HG03354 (cell line): ENCODE measurements around the gene STOM.

Experiments
- ATAC-seq: cut with Tn5 transposase; IDR thresholded peaks from one replicate; pipeline ENCODE4 v1.9.1; 2021; ENCODE audit warnings: mild to moderate bottlenecking; ENCODE audit not compliant: unreplicated experiment, poor library complexity, severe bottlenecking

The STOM gene

DNA sequence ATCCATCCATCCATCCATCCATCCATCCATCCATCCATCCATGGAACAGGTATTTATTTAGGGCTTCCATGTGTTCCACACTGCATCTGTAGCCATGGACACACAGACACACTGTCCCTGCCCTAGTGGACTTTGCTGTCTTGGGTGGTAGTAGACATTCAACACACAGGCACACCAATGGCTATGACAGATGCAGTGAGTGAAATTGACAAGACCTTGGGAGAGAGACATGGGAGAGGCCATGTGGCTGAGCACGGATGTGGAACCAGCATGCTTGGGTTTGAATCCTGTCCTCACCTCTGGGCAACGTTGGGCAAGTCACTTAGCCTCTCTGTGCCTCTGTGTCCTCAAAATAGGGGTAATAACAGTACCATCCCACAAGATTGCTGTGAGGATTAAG, 45.3 kb downstream of the STOM start:
- no peak for ATAC-seq

DNA sequence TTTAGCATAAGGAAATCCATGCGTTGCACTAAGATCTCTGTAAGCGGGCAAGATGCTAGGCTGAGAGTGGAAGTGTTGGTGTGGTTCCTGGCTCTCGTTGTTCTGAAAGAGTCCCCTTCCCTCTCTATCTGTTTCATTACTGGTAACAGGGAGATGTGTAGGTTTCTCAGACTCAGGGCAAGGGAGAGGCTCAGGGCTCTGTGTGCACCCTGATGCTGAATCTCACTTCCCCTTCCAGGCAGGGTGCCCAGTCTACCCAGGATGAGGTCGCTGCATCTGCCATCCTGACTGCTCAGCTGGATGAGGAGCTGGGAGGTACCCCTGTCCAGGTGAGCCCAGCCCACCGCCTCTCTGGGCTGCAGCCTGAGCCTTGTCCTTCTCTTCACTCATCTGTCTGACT, 45.7 kb downstream of the STOM start:
- no peak for ATAC-seq

DNA sequence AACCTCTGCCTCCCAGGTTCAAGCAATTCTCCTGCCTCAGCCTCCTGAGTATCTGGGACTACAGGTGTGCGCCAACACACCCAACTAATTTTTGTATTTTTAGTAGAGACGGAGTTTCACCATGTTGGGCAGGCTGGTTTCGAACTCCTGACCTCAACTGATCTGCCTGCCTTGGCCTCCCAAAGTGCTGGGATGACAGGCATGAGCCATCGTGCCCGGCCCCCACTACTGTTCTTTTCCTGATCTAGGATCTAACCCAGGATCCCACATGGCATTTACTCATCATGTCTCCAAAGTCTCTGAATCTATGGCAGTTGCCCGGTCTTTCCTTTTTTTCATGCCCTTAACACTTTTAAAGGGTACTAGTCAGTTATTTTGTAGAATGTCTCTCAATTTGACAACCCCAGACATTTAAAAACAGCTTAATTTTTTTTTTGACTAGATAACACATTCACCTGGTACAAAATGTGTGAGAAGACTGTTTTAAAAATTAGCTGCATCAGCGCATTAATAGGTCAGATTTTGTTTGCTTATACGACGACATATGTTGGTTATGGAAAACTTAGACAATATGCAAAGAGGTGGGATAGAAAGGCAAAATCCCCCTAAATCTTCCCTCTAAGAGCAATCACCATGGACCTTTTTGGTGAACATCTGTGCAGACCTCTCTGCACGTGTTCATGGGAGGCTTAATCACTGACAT, 46.5 kb downstream of the STOM start:
- ATAC-seq, result no peak

DNA sequence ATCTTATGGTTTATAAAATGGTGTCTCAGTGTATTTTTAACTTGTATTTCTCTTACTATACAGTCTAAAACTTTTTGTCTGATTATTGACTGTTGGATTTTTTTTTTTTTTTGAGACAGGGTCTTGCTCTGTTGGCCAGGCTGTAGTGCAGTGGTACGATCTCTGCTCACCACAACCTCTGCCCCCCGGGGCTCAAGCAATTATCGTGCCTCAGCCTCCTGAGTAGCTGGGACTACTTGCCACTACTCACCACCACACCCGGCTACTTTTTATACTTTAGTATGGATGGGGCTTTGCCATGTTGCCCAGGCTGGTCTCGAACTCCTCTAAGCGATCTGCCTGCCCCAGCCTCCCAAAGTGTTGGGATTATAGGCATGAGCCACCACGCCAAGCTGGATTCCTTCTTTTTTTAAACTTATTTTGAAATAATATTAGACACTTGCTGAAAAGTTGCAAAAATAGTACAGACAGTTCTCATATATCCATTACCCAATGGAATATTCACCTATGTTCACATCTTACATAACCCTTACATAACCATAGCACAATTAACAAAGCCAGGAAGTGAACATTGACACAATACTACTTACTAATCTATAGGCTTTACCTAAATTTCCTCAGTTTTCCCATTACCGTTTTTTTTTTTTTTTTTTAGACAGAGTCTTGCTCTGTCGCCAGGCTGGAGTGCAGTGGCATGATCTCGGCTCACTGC, 47.2 kb downstream of the STOM start:
- no peak for ATAC-seq

DNA sequence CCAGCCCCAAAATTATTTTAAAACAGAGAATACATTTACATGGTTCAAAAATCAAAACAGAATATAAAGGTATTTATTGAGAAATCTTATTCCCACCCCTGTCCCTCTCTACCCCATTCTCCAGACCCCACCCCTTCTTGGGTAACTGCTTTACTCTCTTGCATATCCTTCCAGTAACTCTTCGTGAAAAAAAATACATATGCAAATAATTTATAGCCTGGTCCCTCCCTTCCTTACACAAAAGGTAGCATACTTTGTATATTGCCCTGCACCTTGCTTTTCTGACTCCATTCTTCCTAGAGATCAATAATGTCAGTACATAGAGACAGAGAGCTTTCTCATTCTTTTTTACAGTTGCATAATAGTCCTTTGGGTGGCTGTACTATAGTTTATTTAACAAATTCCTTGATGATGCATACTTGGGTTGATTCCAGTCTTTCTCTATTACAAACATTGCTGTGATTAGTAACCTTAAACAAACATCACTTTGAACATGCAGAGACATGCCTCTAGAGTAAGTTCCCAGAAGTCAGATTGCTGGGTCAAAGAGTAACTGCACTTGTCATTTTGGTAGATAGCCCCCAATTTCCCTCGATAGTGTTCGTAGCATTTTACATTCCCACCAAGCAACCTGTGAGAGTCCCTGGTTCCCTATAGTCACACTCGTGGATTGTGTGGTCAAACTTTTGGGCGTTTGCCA, 47.9 kb downstream of the STOM start:
- ATAC-seq, result no peak

DNA sequence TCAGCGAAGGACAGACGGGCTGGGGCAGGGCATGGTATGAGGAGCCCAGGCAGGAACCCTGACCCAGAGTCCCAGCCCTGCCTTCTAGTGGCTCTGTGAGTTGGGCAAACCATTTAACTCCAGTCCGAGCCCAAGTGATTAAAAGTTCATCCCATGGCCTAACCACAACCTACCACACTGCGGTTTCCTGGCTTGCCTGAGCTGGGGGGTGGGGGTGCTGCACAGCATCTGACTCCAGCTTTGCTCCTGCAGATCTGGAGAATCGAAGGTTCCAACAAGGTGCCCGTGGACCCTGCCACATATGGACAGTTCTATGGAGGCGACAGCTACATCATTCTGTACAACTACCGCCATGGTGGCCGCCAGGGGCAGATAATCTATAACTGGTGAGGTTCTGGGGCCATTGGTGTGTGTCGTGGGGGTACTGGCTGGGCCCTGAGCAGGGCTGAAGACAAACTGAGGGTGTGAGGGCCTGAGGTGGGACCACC, 49.0 kb downstream of the STOM start:
- ATAC-seq, result no peak

DNA sequence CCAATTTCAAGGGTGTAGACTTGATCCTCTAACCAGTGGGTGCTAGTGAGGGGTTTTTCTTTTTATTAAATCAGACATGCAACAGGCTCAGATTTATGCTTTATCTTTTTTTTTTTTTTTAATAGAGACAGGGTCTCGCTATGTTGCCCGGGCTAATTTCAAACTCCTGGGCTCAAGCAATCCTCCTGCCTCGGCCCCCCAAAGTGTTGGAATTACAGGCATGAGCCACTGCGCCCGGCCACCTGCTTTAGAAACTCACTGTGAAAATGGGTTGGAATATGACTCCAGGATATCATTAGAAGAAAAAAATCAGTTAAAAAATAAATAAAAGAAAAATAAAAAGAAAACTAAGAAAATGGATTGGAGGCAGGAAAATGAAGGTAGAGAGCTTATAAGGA, 50.7 kb downstream of the STOM start:
- ATAC-seq, result no peak

DNA sequence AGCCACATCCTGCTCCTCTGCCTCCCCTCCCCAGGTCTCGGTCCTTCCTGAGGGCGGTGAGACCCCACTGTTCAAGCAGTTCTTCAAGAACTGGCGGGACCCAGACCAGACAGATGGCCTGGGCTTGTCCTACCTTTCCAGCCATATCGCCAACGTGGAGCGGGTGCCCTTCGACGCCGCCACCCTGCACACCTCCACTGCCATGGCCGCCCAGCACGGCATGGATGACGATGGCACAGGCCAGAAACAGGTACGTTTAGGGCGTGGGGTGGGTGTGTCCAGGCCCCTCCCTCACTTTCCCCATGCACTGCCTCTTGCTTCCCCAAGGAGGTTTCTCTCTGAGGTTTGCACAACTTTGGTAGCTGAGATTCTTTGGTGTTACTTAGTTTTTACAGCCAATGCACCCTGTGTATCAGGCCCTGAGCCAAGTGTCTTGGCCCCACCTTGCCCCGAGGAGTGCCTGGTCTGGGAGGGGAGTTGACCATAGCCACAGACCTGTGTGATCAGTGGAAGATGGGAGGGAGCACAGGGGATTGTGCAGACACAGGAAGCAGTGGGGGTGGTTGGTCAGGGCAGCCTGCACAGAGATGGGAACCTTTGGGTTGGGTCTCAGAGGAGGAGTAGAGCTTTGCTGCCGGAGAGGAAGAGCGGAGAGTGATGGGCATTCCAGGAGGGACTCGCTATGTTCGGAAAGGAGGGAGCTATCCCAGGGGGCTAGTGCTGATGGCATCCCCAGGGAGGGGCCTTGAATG, 51.2 kb downstream of the STOM start:
- ATAC-seq, result no peak

DNA sequence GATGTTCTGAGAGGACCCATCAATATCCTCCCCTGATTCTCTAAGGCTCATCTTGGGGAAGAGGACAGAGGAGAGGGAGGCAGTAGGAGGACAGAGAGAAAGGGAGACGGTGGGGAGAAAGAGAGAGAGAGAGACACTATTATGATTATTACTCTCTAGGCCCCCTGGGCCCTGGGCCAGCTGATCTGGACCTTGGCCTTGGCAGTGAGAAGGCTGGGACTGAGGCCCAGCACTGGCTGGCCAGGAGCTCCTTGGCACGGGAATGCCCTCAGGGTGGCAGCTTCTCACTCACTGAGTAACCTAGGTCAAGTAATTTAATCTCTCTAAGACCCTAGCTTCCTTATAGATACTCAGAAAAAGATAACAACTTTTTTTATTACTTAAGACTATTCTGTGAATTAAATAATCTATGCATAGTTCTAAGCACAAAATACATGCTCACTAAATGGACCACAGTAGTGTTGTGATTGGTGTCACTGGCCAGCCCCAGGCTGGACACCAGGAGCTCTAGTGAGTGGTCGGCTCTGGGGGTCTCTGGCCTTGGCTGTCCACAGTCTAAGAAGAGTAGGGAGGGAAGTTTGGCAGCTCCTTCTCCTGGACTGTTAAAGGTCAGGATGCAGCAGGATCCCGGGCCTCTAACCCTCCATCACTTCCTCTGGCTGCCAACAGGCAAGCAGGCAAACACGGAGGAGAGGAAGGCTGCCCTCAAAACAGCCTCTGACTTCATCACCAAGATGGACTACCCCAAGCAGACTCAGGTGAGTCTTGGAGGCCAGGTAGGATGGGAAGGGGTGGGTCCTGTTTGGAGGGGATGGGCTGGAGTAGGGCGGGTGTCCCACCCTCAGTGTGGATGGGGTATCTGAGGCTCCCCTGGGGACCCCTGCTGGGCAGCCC, 52.1 kb downstream of the STOM start:
- ATAC-seq, result no peak

DNA sequence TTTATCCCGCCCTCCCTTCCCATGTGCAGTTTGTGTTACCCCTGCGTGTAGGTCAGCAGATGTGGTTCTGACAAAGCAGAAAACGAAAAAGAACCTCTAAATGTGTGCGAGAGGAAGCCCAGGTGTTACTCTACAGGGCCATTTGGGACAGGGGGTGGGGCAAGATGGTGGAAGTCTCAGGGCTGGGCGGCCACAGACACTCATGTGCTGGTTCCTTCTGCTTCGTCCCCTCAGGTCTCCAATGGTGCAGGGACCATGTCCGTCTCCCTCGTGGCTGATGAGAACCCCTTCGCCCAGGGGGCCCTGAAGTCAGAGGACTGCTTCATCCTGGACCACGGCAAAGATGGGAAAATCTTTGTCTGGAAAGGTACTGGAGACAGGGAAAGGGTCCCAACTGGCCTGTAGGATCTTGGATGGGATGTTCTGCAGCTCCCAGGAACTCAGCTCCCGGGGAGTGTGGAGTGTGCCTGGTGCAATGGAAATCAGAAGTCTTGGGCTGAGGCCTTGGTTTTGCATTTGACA, 53.1 kb downstream of the STOM start:
- ATAC-seq, result no peak

DNA sequence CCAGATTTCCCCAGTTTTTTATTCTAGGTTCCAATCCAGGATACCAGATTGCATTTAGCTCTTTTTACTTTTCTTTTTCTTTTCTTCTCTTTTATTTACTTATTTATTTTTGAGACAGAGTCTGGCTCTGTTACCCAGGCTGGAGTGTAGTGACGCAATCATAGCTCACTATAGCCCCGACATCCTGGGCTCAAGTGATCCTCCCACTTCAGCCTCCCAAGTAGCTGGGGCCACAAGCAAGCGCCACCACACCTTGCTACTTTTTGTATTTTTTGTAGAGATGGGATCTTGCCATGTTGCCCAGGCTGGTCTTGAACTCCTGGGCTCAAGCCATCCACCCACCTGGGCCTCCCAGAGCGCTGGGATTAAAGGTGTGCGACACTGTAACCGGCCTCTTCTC, 53.7 kb downstream of the STOM start:
- no peak for ATAC-seq

DNA sequence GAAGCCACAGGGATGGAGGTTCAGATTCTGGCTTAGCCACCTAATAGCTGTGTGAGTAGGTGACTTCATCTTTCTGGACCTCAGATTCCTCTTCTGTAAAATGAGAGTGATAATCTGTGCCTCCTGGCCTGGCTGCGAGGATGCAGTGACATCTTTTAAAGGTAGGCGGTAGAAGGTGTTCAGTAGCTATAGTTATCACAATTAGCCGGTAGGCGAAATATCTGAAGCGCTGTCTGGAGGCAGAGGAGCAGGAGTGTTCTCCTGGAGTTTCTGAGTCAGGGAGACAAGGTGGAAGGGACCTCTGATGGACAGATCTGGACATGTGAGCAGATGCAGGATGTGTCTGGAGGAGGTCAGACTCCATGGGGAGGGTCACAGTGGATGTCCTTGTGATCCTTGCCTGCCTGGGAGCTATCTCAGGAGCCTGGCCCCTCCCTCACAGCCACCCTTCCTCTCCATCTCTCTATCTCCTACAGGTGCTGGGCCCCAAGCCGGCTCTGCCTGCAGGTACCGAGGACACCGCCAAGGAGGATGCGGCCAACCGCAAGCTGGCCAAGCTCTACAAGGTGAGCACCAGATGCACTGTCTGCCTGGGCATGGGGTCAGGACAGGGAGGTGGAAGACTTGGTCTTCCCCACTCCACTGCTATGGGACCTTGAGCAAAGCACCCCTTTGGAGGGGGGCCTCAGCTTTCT, 56.4 kb downstream of the STOM start:
- ATAC-seq, result no peak

DNA sequence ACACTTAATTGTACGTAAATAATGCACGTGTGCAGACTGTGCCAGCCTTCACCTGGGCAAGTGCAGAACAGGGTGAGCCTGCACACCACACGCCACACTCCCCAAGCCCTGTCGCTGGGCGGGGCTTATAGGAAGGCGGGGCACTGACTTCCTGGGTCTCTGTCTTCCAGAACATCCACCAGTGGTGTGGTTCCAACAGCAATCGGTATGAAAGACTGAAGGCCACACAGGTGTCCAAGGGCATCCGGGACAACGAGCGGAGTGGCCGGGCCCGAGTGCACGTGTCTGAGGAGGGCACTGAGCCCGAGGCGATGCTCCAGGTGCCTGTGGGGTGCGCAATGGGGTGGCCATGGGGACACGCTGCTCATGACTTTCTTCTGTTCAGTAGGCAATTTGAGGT, 57.9 kb downstream of the STOM start:
- ATAC-seq, result no peak

DNA sequence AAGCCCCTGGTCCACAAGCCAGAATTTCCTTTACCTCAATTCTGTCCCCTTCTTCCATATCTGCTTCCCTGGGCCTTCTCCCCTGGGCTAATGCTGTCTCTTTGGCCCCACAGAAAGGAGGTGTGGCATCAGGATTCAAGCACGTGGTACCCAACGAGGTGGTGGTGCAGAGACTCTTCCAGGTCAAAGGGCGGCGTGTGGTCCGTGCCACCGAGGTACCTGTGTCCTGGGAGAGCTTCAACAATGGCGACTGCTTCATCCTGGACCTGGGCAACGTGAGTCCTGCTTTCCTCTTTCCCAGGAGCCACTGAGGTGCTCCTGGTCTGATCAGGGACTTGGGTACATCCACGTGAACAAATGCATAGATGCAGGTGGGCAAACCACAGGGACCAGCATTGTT, 59.5 kb downstream of the STOM start:
- no peak for ATAC-seq

DNA sequence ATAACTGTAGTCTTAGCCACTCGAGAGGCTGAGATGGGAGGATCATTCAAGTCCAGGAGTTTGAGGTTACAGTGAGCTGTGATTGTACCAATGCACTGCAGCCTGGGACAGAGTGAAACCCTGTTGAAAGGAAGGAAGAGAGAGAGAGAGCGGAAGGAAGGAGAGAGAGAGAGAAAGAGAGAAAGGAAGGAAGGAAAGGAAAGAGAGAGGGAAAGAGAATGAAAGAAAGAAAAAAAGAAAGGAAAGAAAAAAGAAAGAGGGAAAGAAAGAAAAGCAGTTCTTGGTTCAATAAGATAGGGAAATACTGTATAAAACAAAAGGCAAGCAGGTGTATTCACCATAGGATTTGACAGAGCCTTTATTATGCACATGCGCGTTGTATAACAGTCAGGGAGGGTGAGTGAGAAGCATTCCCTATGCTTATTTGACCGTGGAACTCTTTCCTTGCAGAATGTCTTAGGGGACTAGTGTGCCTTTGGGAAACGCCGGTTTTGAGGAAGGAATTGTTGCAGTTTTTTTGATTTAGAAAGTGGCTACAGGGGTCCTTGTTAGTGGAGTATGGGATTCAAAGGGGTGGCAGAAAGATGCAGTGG, 60.1 kb downstream of the STOM start:
- ATAC-seq, result no peak

DNA sequence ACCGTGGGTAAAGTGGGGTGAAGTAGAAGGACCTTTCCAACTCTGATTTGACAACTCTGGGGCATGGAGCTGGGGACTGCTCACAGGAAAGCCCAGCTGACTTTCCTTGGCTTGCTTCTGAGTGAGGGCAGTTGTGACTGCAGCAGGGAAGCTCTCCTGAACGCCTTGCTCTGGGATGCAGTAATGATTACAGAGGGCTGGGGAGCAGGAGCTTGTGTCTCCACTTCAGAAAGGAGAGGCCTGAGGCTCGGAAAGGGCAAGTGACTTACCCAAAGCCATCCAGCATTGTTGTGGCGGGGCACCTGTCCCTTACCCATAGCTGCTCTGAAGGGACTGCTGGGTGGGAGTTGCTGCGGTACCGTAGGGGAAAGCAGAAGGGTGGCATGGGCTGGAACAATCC, 60.9 kb downstream of the STOM start:
- no peak for ATAC-seq

DNA sequence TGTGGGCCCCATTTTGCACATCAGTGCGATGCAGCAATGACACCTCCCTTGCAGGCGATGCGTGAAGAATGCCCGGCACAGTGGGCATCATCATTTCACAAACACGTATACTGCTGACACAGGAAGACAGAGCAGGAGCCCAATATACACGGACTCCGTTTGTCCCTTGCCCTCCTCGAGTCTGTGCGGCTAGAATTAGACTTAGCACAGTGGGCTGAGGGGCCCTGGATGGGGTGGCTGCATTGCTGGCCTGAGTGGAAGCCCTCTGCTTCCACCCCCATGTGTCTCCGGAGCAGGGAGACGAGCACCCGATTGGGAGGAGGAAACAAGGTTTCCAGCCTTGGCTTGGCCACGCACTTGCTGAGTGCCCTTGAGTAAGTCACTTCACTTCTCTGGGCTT, 61.3 kb downstream of the STOM start:
- ATAC-seq, result no peak

DNA sequence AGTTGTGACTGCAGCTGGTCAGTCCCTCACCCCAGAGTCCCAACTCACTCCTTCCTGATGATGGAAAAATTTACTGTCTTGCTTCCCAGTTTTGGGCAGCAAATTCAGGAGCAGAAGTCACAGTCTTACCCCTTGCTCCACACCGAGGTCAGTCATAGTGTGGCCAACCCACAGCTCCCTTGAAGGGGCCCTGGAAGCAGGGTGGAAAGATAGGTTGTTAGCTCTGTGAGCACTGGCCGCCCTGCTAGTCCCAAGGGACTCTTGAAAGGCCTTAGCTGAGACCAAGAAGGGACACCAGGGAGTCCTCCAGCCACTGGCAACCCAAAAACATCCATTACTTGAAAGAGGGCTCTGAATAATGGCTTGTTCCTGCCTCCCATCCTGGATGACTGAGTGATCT, 62.1 kb downstream of the STOM start:
- no peak for ATAC-seq
